ENCODE measurements around the gene DHX57.

GRCh38 chr2:38912619-38913018, 36.9 kb upstream of the DHX57 start:
- TF ChIP-seq CTCF (conservative IDR thresholded peaks at IDR 0.05 in 1 of 2, IDR thresholded peaks at IDR 0.05 in 1 of 2; ENCODE audit: extremely low read depth in 1 of 2, insufficient read depth in 1 of 2, low read depth in 1 of 2, low read length in 2 of 2) (no peak), EZH2 (IDR thresholded peaks at IDR 0.05; ENCODE audit: borderline replicate concordance, low read length) (no peak)

All from mammary epithelial cell (primary cell).